Ishikawa (cell line): ENCODE data around the gene USO1.

Source experiments
- CREB1 ChIP-seq: IDR thresholded peaks from 2 replicates; pipeline ENCODE4 v1.6.1; 2012; ENCODE audit warnings: low read depth
- EP300 ChIP-seq: IDR thresholded peaks from 2 replicates; pipeline ENCODE4 v1.6.1; 2012; ENCODE audit warnings: borderline replicate concordance
- FOXM1 ChIP-seq: IDR thresholded peaks from 2 replicates; pipeline ENCODE4 v1.6.1; 2012; ENCODE audit warnings: low read depth, borderline replicate concordance
- NFIC ChIP-seq: IDR thresholded peaks from 2 replicates; pipeline ENCODE4 v1.6.1; 2012
- RAD21 ChIP-seq: IDR thresholded peaks from 2 replicates; pipeline ENCODE4 v1.6.1; 2012; ENCODE audit warnings: low read depth
- TAF1 ChIP-seq: IDR thresholded peaks from 2 replicates; pipeline ENCODE4 v1.6.1; 2012; ENCODE audit warnings: low read depth, mild to moderate bottlenecking
- YY1 ChIP-seq: IDR thresholded peaks from 2 replicates; pipeline ENCODE4 v1.6.1; 2012; ENCODE audit warnings: low read depth
- ZBTB7A ChIP-seq: IDR thresholded peaks from 2 replicates; pipeline ENCODE4 v1.6.1; 2012; ENCODE audit warnings: low read depth
- TF ChIP-seq, protein P1 (sequence below): IDR thresholded peaks from 2 replicates; pipeline ENCODE4 v1.6.1; 2012
- TF ChIP-seq, protein P2 (sequence below): IDR thresholded peaks from 2 replicates; pipeline ENCODE4 v1.6.1; 2012; ENCODE audit warnings: low read depth, mild to moderate bottlenecking

DNA sequence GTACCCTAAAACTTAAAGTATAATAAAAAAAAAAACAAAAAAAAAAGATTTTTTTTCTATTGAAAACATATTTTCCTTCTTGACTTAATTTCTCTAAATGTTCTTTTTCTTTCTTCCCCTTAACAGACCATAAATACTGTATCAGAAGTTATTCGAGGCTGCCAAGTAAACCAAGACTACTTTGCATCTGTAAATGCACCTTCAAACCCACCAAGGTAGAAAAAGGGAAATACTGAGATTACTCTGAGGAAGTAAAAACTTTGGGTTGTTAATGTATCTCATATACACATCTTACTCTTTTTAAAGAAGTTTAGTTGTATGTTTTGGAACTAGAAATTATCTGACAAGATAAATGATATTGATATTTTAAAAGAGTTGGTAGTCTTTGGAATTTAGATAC lies 65.6 kb downstream of the USO1 start:
- TF ChIP-seq YY1: no peak
- TF ChIP-seq, protein P1, sequence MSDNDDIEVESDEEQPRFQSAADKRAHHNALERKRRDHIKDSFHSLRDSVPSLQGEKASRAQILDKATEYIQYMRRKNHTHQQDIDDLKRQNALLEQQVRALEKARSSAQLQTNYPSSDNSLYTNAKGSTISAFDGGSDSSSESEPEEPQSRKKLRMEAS: no peak
- TF ChIP-seq RAD21: no peak
- no peak for TF ChIP-seq FOXM1
- no peak for TF ChIP-seq ZBTB7A
- TF ChIP-seq CREB1: no peak
- TF ChIP-seq TAF1: no peak
- TF ChIP-seq, protein P2, sequence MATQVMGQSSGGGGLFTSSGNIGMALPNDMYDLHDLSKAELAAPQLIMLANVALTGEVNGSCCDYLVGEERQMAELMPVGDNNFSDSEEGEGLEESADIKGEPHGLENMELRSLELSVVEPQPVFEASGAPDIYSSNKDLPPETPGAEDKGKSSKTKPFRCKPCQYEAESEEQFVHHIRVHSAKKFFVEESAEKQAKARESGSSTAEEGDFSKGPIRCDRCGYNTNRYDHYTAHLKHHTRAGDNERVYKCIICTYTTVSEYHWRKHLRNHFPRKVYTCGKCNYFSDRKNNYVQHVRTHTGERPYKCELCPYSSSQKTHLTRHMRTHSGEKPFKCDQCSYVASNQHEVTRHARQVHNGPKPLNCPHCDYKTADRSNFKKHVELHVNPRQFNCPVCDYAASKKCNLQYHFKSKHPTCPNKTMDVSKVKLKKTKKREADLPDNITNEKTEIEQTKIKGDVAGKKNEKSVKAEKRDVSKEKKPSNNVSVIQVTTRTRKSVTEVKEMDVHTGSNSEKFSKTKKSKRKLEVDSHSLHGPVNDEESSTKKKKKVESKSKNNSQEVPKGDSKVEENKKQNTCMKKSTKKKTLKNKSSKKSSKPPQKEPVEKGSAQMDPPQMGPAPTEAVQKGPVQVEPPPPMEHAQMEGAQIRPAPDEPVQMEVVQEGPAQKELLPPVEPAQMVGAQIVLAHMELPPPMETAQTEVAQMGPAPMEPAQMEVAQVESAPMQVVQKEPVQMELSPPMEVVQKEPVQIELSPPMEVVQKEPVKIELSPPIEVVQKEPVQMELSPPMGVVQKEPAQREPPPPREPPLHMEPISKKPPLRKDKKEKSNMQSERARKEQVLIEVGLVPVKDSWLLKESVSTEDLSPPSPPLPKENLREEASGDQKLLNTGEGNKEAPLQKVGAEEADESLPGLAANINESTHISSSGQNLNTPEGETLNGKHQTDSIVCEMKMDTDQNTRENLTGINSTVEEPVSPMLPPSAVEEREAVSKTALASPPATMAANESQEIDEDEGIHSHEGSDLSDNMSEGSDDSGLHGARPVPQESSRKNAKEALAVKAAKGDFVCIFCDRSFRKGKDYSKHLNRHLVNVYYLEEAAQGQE: no peak
- no peak for TF ChIP-seq NFIC
- TF ChIP-seq EP300: no peak
